Esophagus squamous epithelium (tissue), 4 donors: Measurements from ENCODE around the gene RAB3D.

Source experiments
- CTCF ChIP-seq, 6 experiments: fragments of 450-650 bp in 4 of 6; fragments of 200-600 bp in 2 of 6; sonication (generic) in 2 of 6; IDR thresholded peaks; one replicate each; pipeline ENCODE4 v1.5.1; 2016 to 2019; ENCODE audit warnings: antibody characterized with exemption in 6 of 6, mild to moderate bottlenecking in 4 of 6, moderate library complexity in 4 of 6
- POLR2A ChIP-seq, 4 donors: fragments of 450-650 bp; IDR thresholded peaks; one replicate each; pipeline ENCODE4 v1.6.1; 2017; ENCODE audit warnings: antibody characterized with exemption in 4 of 4, mild to moderate bottlenecking in 4 of 4, moderate library complexity in 3 of 4

GRCh38 chr19:11291991-11292390 lies 47.5 kb downstream of the RAB3D start:
- no peak for TF ChIP-seq POLR2A (IDR thresholded peaks at IDR 0.05)
- no peak for TF ChIP-seq CTCF (IDR thresholded peaks at IDR 0.05)
